ENCODE measurements around the gene TANGO2. TPM values are rescaled to one million over a fixed set of nuclear protein-coding genes. Genes with fewer than 3 reads are reported as not detected.

TANGO2 gene
- total and polyA plus RNA-seq, 7 experiments from 2014 or later, result 20.0 to 43.1 (median 38.6) TPM

DNA sequence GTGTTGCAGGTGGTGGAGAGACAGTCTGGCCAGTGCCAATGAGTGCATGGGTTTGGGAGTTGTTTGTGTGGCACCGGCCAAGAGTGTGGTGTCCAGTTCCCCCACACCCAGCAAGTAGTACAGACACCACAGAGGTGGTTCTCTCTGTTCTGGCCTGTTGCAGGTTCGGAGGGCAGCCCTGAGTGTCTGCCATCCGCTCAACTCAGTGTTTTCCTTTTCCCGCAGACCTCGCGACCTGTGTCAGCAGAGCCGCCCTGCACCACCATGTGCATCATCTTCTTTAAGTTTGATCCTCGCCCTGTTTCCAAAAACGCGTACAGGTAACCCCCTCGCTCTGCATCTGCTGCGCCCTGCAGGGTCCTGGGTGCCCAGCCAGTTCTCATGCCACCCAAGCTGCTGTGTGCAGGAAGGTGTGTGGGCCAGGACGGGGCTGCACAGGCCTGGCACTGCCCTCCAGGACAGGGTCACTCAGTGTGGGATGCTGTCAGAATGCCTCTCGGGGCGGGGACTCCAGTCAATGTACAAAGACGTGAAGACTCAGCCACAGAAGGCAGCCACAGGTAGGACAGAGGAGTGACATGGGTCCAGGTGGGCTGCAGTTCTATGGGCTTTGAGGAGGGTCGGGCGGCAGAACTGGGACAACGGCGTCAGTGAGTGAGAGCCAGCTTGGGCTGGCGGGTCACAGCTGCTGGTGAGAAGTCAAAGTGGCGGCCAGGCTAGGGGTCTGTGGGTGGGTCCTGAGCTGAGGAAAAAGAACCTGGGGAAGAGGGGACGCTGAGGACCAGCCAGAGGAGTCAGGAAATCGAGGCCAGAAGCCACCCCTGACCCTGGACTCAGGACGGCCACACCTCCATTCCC, 15.9 kb downstream of the TANGO2 start:
- CTCF ChIA-PET, result no interaction called here
- ATAC-seq (no peak), DNase-seq (no peak)
- peak overlapping the region in 1 of 9 donors; percentile 19 for H3K27ac Mint-ChIP-seq
- Histone ChIP-seq H3K4me1 (ENCODE audit: control insufficient read depth in 2 of 2, insufficient read depth in 2 of 2, low read length in 2 of 2) (peaks cover 7% of the 10 kb centered on the region in 2 donors), H3K27ac (ENCODE audit: low read depth, low read length) (no peak overlapping the region), H3K27me3 (ENCODE audit: control insufficient read depth in 2 of 2, insufficient read depth in 2 of 2, low read length in 2 of 2) (no peaks in the 10 kb centered on the region), H3K36me3 (ENCODE audit: control insufficient read depth in 2 of 3, insufficient read depth in 3 of 3, low read length in 3 of 3) (peaks cover 0 to 34% (median 0%) of the 10 kb centered on the region in 3 experiments), H3K9me3 (ENCODE audit: control insufficient read depth in 2 of 3, low read length in 3 of 3) (no peaks in the 10 kb centered on the region), H3K4me3 (ENCODE audit: low read length) (no peak overlapping the region)
- no peak overlapping the region for H3K4me3 Mint-ChIP-seq
- H3K9me3 Mint-ChIP-seq, result peaks cover 0 to 2% (median 0%) of the 10 kb centered on the region in 11 donors
- POLR2A ChIA-PET, result no interaction called here
- no peaks in the 10 kb centered on the region for H3K27me3 Mint-ChIP-seq
- H3K4me1 Mint-ChIP-seq, result peaks cover 9 to 31% (median 12%) of the 10 kb centered on the region in 7 donors
- intact Hi-C loops (cut with micrococcal nuclease), result no loop called here
- peaks cover 0 to 33% (median 10%) of the 10 kb centered on the region in 5 donors for H3K36me3 Mint-ChIP-seq

- Mint-ChIP-seq H3K36me3 (peaks cover 0 to 32% (median 10%) of the 10 kb centered on the region in 5 donors), H3K27me3 (no peaks in the 10 kb centered on the region), H3K4me3 (no peak overlapping the region), H3K4me1 (peaks cover 6 to 24% (median 12%) of the 10 kb centered on the region in 7 donors), H3K27ac (peak overlapping the region in 1 of 9 donors; percentile 67), H3K9me3 (peaks cover 0 to 2% (median 0%) of the 10 kb centered on the region in 11 donors)
- ChIA-PET POLR2A (no interaction called here), CTCF (no interaction called here)
- Histone ChIP-seq H3K9me3 (ENCODE audit: control insufficient read depth in 2 of 3, low read length in 3 of 3) (no peaks in the 10 kb centered on the region), H3K4me3 (ENCODE audit: low read length) (no peak overlapping the region), H3K27me3 (ENCODE audit: control insufficient read depth in 2 of 2, insufficient read depth in 2 of 2, low read length in 2 of 2) (no peaks in the 10 kb centered on the region), H3K36me3 (ENCODE audit: control insufficient read depth in 2 of 3, insufficient read depth in 3 of 3, low read length in 3 of 3) (peaks cover 0 to 35% (median 0%) of the 10 kb centered on the region in 3 experiments), H3K27ac (ENCODE audit: low read depth, low read length) (no peak overlapping the region), H3K4me1 (ENCODE audit: control insufficient read depth in 2 of 2, insufficient read depth in 2 of 2, low read length in 2 of 2) (peaks cover under 1% of the 10 kb centered on the region in 2 donors)
- ATAC-seq (no peak), DNase-seq (no peak)
- intact Hi-C loops (cut with micrococcal nuclease), result no loop called here
Observed at GRCh38 chr22:20037419-20037818, 16.5 kb downstream of the TANGO2 start.

GRCh38 chr22:20038574-20038973, 17.7 kb downstream of the TANGO2 start:
- Mint-ChIP-seq H3K4me1 (peaks cover 4 to 21% (median 12%) of the 10 kb centered on the region in 7 donors), H3K27ac (no peak overlapping the region), H3K27me3 (no peaks in the 10 kb centered on the region), H3K4me3 (no peak overlapping the region), H3K36me3 (peaks cover 0 to 36% (median 10%) of the 10 kb centered on the region in 5 donors), H3K9me3 (no peaks in the 10 kb centered on the region)
- Histone ChIP-seq H3K36me3 (ENCODE audit: control insufficient read depth in 2 of 3, insufficient read depth in 3 of 3, low read length in 3 of 3) (peaks cover 0 to 38% (median 0%) of the 10 kb centered on the region in 3 experiments), H3K27me3 (ENCODE audit: control insufficient read depth in 2 of 2, insufficient read depth in 2 of 2, low read length in 2 of 2) (no peaks in the 10 kb centered on the region), H3K27ac (ENCODE audit: low read depth, low read length) (no peak overlapping the region), H3K9me3 (ENCODE audit: control insufficient read depth in 2 of 3, low read length in 3 of 3) (no peaks in the 10 kb centered on the region), H3K4me1 (ENCODE audit: control insufficient read depth in 2 of 2, insufficient read depth in 2 of 2, low read length in 2 of 2) (no peaks in the 10 kb centered on the region), H3K4me3 (ENCODE audit: low read length) (no peak overlapping the region)
- no peak for DNase-seq
- ChIA-PET POLR2A (no interaction called here), CTCF (no interaction called here)
- no peak for ATAC-seq
- intact Hi-C loops (cut with micrococcal nuclease), result no loop called here

DNA sequence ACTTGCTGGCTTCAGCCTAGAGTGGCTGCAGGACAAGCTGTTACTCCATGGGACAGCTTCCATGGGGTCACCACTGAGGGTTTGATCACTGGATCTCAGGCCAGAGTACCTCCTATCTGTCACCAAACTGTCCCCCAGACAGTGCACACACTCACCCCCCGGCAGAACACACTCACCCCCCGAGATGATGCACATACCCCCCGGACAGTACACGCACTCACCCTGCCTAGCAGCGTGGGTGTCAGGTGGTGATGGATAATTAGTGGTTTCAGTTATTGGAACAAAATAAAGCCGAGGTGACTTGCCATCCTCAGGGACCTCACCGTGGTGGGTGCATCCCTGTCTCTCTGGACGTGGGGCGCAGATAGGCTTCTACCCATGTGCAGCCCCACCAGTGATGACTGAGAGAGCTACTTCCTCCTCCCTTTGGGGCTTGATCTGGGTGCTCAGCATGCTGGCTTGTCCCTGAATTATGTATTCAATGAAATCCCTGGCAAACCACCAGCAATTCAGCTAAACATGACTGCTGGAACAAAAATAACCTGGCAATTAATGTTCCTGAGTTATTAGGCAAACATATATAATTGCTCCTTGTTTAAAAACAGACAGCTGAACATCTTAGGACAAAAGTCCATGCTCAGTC, 18.9 kb downstream of the TANGO2 start:
- Mint-ChIP-seq H3K4me1 (peaks cover 4 to 12% (median 7%) of the 10 kb centered on the region in 7 donors), H3K4me3 (no peak overlapping the region), H3K27ac (peak overlapping the region in 1 of 9 donors; percentile 46), H3K27me3 (no peaks in the 10 kb centered on the region), H3K36me3 (peaks cover 0 to 37% (median 8%) of the 10 kb centered on the region in 5 donors), H3K9me3 (no peaks in the 10 kb centered on the region)
- intact Hi-C loops (cut with micrococcal nuclease), result no loop called here
- Histone ChIP-seq H3K4me3 (ENCODE audit: low read length) (no peak overlapping the region), H3K27ac (ENCODE audit: low read depth, low read length) (no peak overlapping the region), H3K4me1 (ENCODE audit: control insufficient read depth in 2 of 2, insufficient read depth in 2 of 2, low read length in 2 of 2) (no peaks in the 10 kb centered on the region), H3K9me3 (ENCODE audit: control insufficient read depth in 2 of 3, low read length in 3 of 3) (no peaks in the 10 kb centered on the region), H3K27me3 (ENCODE audit: control insufficient read depth in 2 of 2, insufficient read depth in 2 of 2, low read length in 2 of 2) (no peaks in the 10 kb centered on the region), H3K36me3 (ENCODE audit: control insufficient read depth in 2 of 3, insufficient read depth in 3 of 3, low read length in 3 of 3) (peaks cover 0 to 50% (median 0%) of the 10 kb centered on the region in 3 experiments)
- DNase-seq, result no peak
- POLR2A ChIA-PET, result no interaction called here
- no peak for ATAC-seq
- CTCF ChIA-PET, result no interaction called here

DNA sequence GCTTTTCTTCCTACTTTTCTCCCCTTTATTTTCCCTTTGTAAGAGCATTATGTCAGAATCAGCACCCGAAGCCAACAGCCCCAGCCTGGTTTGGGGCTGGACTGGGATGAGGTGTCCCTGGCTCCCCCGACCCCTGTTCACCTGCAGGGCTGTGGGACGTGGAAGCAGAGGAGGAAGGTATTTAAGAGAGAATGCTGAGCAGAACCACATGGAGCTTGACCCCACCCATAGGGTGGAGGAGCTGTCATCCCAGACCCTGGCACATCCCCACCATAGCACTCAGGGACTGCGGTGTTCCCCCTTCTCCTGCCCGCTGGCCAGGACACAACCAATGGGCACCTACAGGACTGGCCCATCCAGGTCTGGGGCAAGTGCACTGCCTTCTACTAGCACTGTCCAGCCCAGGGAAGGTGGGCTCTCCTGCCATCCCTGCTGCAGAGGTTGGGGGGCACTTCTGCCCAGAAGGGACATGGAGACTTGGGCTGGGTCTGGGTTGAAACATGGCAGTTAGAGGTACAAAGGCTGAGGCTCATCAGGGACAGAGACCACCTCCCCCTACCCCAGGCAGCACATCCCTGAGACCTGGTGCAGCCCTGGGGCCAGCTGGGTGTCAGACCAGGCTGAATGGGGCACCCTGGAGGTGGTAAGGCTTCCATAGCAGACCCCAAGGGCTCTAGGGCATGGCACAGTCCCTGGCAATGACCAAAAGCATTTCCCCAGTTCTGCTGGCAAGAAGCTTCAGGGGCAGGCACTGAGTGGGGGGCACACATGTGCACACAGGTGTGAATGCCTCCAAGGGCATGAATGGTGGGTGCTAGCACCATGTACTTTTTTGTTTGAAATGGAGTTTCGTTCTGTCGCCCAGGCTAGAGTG, 19.7 kb downstream of the TANGO2 start:
- no peaks in the 10 kb centered on the region for H3K9me3 Mint-ChIP-seq
- Histone ChIP-seq H3K4me1 (ENCODE audit: control insufficient read depth in 2 of 2, insufficient read depth in 2 of 2, low read length in 2 of 2) (no peaks in the 10 kb centered on the region), H3K27ac (ENCODE audit: low read depth, low read length) (no peak overlapping the region), H3K36me3 (ENCODE audit: control insufficient read depth in 2 of 3, insufficient read depth in 3 of 3, low read length in 3 of 3) (peaks cover 0 to 55% (median 0%) of the 10 kb centered on the region in 3 experiments), H3K9me3 (ENCODE audit: control insufficient read depth in 2 of 3, low read length in 3 of 3) (no peaks in the 10 kb centered on the region), H3K4me3 (ENCODE audit: low read length) (no peak overlapping the region), H3K27me3 (ENCODE audit: control insufficient read depth in 2 of 2, insufficient read depth in 2 of 2, low read length in 2 of 2) (no peaks in the 10 kb centered on the region)
- ChIA-PET POLR2A (no interaction called here), CTCF (no interaction called here)
- H3K36me3 Mint-ChIP-seq, result peaks cover 0 to 35% (median 10%) of the 10 kb centered on the region in 5 donors
- H3K4me3 Mint-ChIP-seq, result no peak overlapping the region
- intact Hi-C loops (cut with micrococcal nuclease), result no loop called here
- peaks cover under 1 to 9% (median 1%) of the 10 kb centered on the region in 7 donors for H3K4me1 Mint-ChIP-seq
- ATAC-seq (no peak), DNase-seq (no peak)
- peak overlapping the region in 3 of 9 donors; percentile 22 to 63 (median 38) for H3K27ac Mint-ChIP-seq
- H3K27me3 Mint-ChIP-seq, result no peaks in the 10 kb centered on the region
